ENCODE data around the gene HIVEP2. TPM values are rescaled to one million over a fixed set of nuclear protein-coding genes. Genes with fewer than 3 reads are reported as not detected.

Gene HIVEP2
- total RNA-seq, 1 experiment from 2014 or later: 4.2 TPM

- no peak overlapping the region for H3K4ac ChIP-seq (ENCODE audit: low read depth, low read length)
- H3K4me2 ChIP-seq (ENCODE audit: insufficient read depth, insufficient read length, low read length): no peak overlapping the region
- no peak for DNase-seq
- Mint-ChIP-seq H3K9me3 (no peaks in the 10 kb centered on the region), H3K27ac (no peak overlapping the region), H3K36me3 (ENCODE audit: insufficient read depth in 1 of 3, low read depth in 3 of 3) (no peaks in the 10 kb centered on the region), H3K4me3 (no peak overlapping the region), H3K4me1 (no peaks in the 10 kb centered on the region), H3K27me3 (ENCODE audit: low read depth) (no peaks in the 10 kb centered on the region)
- H3K18ac ChIP-seq (ENCODE audit: insufficient read length, low read depth, low read length): no peak overlapping the region
- TF ChIP-seq CTCF (conservative IDR thresholded peaks at IDR 0.05): no peak
- no peak overlapping the region for H3K23ac ChIP-seq (ENCODE audit: insufficient read length, low read depth, low read length)
- no peak overlapping the region for H3K14ac ChIP-seq (ENCODE audit: insufficient read depth, low read length)
- H2BK15ac ChIP-seq (ENCODE audit: low read depth, low read length): no peak overlapping the region
- no peak overlapping the region for H2BK120ac ChIP-seq (ENCODE audit: low read depth, low read length, poor library complexity, severe bottlenecking)
- no peak overlapping the region for H2AFZ ChIP-seq (ENCODE audit: low read length)
- H3K9me3 ChIP-seq (ENCODE audit: control insufficient read depth, low read depth, low read length): no peaks in the 10 kb centered on the region
- H4K20me1 ChIP-seq (ENCODE audit: control insufficient read depth, insufficient read depth, insufficient read length): no peaks in the 10 kb centered on the region
- H3K9ac ChIP-seq (ENCODE audit: extremely low read depth, insufficient read length, low read length): no peak overlapping the region
- no peak overlapping the region for H2AK5ac ChIP-seq (ENCODE audit: insufficient read length, low read length)
- H2BK20ac ChIP-seq (ENCODE audit: low read depth, low read length, poor library complexity, severe bottlenecking): no peak overlapping the region
- H3K4me1 ChIP-seq (ENCODE audit: insufficient read depth, low read length): no peaks in the 10 kb centered on the region
- no peaks in the 10 kb centered on the region for H3K23me2 ChIP-seq (ENCODE audit: insufficient read length, low read depth, low read length, poor library complexity, severe bottlenecking)
- no peak overlapping the region for H4K91ac ChIP-seq (ENCODE audit: insufficient read length, low read depth, low read length)
- no peak overlapping the region for H3K27ac ChIP-seq (ENCODE audit: insufficient read length, low read depth, low read length)
- no peak overlapping the region for H2BK5ac ChIP-seq (ENCODE audit: insufficient read length, low read length)
- WGBS (ENCODE audit: extremely low coverage, insufficient read length, low lambda C conversion rate): no CpG with 5 or more reads among the region's 1 CpG
- no peak overlapping the region for H3K56ac ChIP-seq (ENCODE audit: insufficient read length, low read depth, low read length)
- no peaks in the 10 kb centered on the region for H3K79me2 ChIP-seq (ENCODE audit: insufficient read depth, low read length)
- no peak overlapping the region for H4K8ac ChIP-seq (replicated peaks; ENCODE audit: insufficient read length, low read depth, low read length)
- H3T11ph ChIP-seq (ENCODE audit: low read length): no peak overlapping the region
- no peak overlapping the region for H4K5ac ChIP-seq (ENCODE audit: insufficient read length, low read depth, low read length)
- no peak overlapping the region for H2BK12ac ChIP-seq (ENCODE audit: insufficient read length, low read depth, low read length)
- H3K79me1 ChIP-seq (ENCODE audit: insufficient read depth, low read depth, low read length, poor library complexity, severe bottlenecking): no peaks in the 10 kb centered on the region
- H3K27me3 ChIP-seq (ENCODE audit: insufficient read depth, low read length): no peaks in the 10 kb centered on the region
Measured at GRCh38 chr6:142833054-142833453, 111.9 kb downstream of the HIVEP2 start.
